Large intestine (tissue), 3 donors: ENCODE data around the gene EMC6. TPM values are rescaled to one million over a fixed set of nuclear protein-coding genes. Genes with fewer than 3 reads are reported as not detected.
A peak's percentile ranks its signal among the peaks of the same experiment; 100 is the strongest.

Experiments used
- DNase-seq, 2 donors: peaks; one replicate each; pipeline versions ENCODE4 v3.0.0 to v3.0.0-alpha.2; 2013
- H3K27ac ChIP-seq: one replicate; pipeline ENCODE4 v1.5.1; 2013; ENCODE audit warnings: low read length
- H3K27me3 ChIP-seq: 2 replicates; pipeline ENCODE4 v1.6.1; 2013; ENCODE audit warnings: low read length; ENCODE audit not compliant: control insufficient read depth, insufficient read depth
- H3K36me3 ChIP-seq: 2 replicates; pipeline ENCODE4 v1.6.1; 2013; ENCODE audit warnings: low read length; ENCODE audit not compliant: control insufficient read depth, insufficient read depth
- H3K4me1 ChIP-seq: one replicate; pipeline ENCODE4 v1.6.1; 2013; ENCODE audit warnings: low read length; ENCODE audit not compliant: control insufficient read depth, insufficient read depth
- H3K4me3 ChIP-seq: one replicate; pipeline ENCODE4 v1.5.1; 2013; ENCODE audit warnings: low read length
- H3K9me3 ChIP-seq: one replicate; pipeline ENCODE4 v1.6.1; 2013; ENCODE audit warnings: mild to moderate bottlenecking, low read depth, low read length, moderate library complexity; ENCODE audit not compliant: control insufficient read depth
- WGBS: methylation state at CpG from one replicate; pipeline ENCODE4 v1.1.5; 2013; ENCODE audit warnings: low lambda C conversion rate; ENCODE audit not compliant: insufficient coverage; 5-methylcytosine and 5-hydroxymethylcytosine counted together
- polyA plus RNA-seq: library from polyadenylated mRNA; unstranded; fragments of 120-200 nt; gene quantifications from one replicate; pipeline ENCODE4 v1.2.1, GENCODE V29; 2013

Gene EMC6
- polyA plus RNA-seq, 1 donor = 39.7 TPM

- no peak for DNase-seq
- H3K4me3 ChIP-seq = no peak overlapping the region
- no peak overlapping the region for H3K27ac ChIP-seq
- H3K36me3 ChIP-seq = peaks cover 49% of the 10 kb centered on the region
- H3K27me3 ChIP-seq = no peaks in the 10 kb centered on the region
- H3K9me3 ChIP-seq = peaks cover 4% of the 10 kb centered on the region
- peaks cover 12% of the 10 kb centered on the region for H3K4me1 ChIP-seq
- no CpG with 5 or more reads among the region's 5 CpGs for WGBS
Observed at GRCh38 chr17:3665834-3666233, 2.8 kb upstream of the EMC6 start.

- peaks cover 12% of the 10 kb centered on the region for H3K4me1 ChIP-seq
- H3K36me3 ChIP-seq = peaks cover 42% of the 10 kb centered on the region
- DNase-seq = no peak
- no peak overlapping the region for H3K27ac ChIP-seq
- WGBS = no CpG with 5 or more reads among the region's 6 CpGs
- H3K9me3 ChIP-seq = peaks cover 4% of the 10 kb centered on the region
- peak overlapping the region; percentile 6 for H3K4me3 ChIP-seq
- H3K27me3 ChIP-seq = no peaks in the 10 kb centered on the region
Observed at GRCh38 chr17:3666516-3666915, 2.1 kb upstream of the EMC6 start.

DNA sequence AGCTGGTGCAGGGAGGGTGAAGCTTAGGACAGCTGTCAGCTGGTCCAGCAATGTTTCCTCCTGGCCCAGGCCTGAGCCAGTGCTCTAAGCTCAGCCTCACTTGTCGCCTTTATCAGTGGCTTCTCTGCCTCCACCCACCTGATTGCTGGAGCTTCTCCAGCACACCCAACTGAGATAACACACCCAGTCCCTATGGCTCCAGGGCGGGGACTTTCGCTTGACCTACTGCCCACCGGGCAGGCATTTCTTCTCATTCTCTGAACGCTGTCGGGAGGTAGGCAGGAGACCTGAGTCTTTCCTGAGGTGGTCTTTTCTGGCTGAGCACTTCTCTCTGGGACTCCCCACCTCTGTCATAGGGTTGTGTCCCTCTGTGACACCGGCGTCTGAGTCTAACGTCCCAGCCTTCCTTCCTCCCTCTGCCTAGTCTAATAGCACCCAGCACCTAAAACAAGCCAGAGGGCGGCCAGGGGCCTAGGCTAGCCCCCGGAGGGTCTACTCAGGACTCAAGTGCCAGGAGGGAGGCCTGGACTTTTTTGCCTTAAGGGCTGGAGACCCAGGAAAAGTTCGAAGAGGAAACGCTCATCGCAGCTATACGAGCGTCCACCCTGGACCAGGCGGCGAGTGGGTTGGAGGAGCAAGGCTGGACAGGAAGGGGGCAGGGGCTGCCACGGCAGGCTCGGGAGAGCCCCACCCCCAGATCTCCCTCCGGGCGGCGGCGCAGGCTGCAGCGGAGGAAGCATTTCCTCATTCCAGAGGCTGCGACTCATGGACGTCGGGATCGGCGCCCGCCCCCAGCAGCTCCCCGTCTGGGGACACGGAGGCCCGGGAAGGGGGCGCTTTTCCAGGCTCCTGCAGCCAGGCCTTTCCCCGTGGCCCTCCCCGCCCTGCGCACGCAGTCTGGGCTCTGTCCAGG, 990 bp upstream of the EMC6 start:
- peaks cover 4% of the 10 kb centered on the region for H3K9me3 ChIP-seq
- peak; percentile 92 to 95 for DNase-seq
- WGBS = no CpG with 5 or more reads among the region's 39 CpGs
- H3K27ac ChIP-seq = peak overlapping the region; percentile 99
- no peaks in the 10 kb centered on the region for H3K27me3 ChIP-seq
- H3K4me1 ChIP-seq = peaks cover 10% of the 10 kb centered on the region
- H3K36me3 ChIP-seq = peaks cover 36% of the 10 kb centered on the region
- H3K4me3 ChIP-seq = peak overlapping the region; percentile 98

DNA sequence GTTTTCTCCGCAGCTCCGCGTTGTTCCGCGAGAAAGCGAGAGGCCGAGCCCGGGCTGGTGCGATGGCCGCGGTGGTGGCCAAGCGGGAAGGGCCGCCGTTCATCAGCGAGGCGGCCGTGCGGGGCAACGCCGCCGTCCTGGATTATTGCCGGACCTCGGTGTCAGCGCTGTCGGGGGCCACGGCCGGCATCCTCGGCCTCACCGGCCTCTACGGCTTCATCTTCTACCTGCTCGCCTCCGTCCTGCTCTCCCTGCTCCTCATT, 404 bp downstream of the EMC6 start:
- no peak for DNase-seq
- H3K4me1 ChIP-seq = peaks cover 10% of the 10 kb centered on the region
- no CpG with 5 or more reads among the region's 32 CpGs for WGBS
- no peaks in the 10 kb centered on the region for H3K27me3 ChIP-seq
- H3K27ac ChIP-seq = peak overlapping the region; percentile 71
- H3K4me3 ChIP-seq = peak overlapping the region; percentile 98
- H3K9me3 ChIP-seq = peaks cover 4% of the 10 kb centered on the region
- peaks cover 23% of the 10 kb centered on the region for H3K36me3 ChIP-seq

DNA sequence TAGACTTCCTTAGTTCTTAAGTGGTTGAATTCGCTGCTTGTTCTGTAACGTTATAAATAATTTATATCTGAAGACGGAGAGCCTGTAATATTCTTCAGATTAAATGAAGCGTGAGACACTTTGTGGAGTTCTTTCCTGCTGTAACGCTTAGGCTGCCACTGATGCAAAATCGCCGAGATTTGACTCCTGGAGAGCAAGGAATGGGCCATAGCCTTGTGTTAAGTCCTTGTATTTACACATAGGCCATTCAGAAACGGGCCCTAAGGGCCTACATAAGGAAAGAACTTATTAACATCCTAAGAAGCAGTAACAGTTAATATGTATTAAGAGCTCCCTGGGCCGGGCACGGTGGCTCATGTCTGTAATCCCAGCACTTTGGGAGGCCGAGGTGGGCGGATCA, 936 bp downstream of the EMC6 start:
- Histone ChIP-seq H3K4me3 (peak overlapping the region; percentile 98), H3K27me3 (no peaks in the 10 kb centered on the region), H3K9me3 (peaks cover 4% of the 10 kb centered on the region), H3K27ac (no peak overlapping the region), H3K36me3 (peaks cover 17% of the 10 kb centered on the region), H3K4me1 (peaks cover 10% of the 10 kb centered on the region)
- no peak for DNase-seq
- no CpG with 5 or more reads among the region's 12 CpGs for WGBS

- no peaks in the 10 kb centered on the region for H3K4me1 ChIP-seq
- WGBS = 100% methylated on average over 1 of the region's 4 CpGs
- H3K27ac ChIP-seq = no peak overlapping the region
- H3K4me3 ChIP-seq = no peak overlapping the region
- no peak for DNase-seq
- H3K9me3 ChIP-seq = peaks cover 4% of the 10 kb centered on the region
- H3K27me3 ChIP-seq = no peaks in the 10 kb centered on the region
- peaks cover 2% of the 10 kb centered on the region for H3K36me3 ChIP-seq
Observed at GRCh38 chr17:3672571-3672970, 4.0 kb downstream of the EMC6 start.

- DNase-seq = no peak
- Histone ChIP-seq H3K4me1 (no peaks in the 10 kb centered on the region), H3K36me3 (peaks cover 2% of the 10 kb centered on the region), H3K4me3 (no peak overlapping the region), H3K27ac (no peak overlapping the region), H3K9me3 (no peaks in the 10 kb centered on the region), H3K27me3 (no peaks in the 10 kb centered on the region)
- WGBS = no CpG with 5 or more reads among the region's 11 CpGs
Observed at GRCh38 chr17:3675886-3676285, 7.3 kb downstream of the EMC6 start.

GRCh38 chr17:3678095-3678820, 9.6 kb downstream of the EMC6 start:
- Histone ChIP-seq H3K4me1 (no peaks in the 10 kb centered on the region), H3K36me3 (no peaks in the 10 kb centered on the region), H3K9me3 (no peaks in the 10 kb centered on the region), H3K27ac (no peak overlapping the region), H3K27me3 (peaks cover 3% of the 10 kb centered on the region), H3K4me3 (no peak overlapping the region)
- WGBS = no CpG with 5 or more reads among the region's 16 CpGs
- no peak for DNase-seq

DNA sequence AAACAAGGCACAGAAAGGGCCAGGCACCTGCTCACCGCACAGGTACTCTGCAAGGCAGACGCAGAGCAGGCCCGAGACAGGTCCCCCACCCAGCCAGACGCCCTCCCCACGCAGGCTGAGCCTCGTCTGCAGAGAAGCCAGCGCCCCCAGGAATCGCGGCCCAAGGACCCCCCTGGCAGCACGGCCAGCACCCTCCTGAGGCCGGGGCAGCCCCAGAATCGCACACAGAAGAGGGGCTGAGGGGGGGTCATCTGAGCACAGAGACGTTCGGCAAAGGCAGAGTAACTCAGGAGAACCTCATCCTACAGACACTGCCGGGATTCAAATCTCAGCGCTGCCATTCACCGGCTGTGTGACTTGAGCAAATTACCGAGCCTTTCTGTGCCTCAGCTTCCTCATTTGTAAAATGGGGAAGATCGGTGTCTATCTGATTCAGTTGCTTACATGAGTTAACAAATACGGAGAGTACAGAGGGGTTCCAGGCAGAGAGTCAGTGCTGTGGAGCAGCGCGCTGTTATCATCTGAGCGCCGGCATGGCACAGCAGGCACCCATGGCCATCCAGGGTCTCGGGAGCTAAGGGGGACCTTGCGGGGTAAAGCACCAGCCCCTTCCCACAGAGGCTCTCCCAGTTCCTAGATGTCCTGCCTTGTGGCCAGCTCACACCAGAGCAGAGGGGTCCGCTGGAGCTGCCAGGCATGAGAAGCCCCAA, 10.4 kb downstream of the EMC6 start:
- no peak overlapping the region for H3K27ac ChIP-seq
- no peaks in the 10 kb centered on the region for H3K36me3 ChIP-seq
- H3K4me3 ChIP-seq = no peak overlapping the region
- H3K27me3 ChIP-seq = peaks cover 6% of the 10 kb centered on the region
- H3K4me1 ChIP-seq = no peaks in the 10 kb centered on the region
- no peaks in the 10 kb centered on the region for H3K9me3 ChIP-seq
- no peak for DNase-seq
- no CpG with 5 or more reads among the region's 27 CpGs for WGBS

GRCh38 chr17:3679531-3680126, 11.0 kb downstream of the EMC6 start:
- WGBS = no CpG with 5 or more reads among the region's 20 CpGs
- Histone ChIP-seq H3K4me1 (no peaks in the 10 kb centered on the region), H3K9me3 (no peaks in the 10 kb centered on the region), H3K36me3 (no peaks in the 10 kb centered on the region), H3K27me3 (peaks cover 12% of the 10 kb centered on the region), H3K4me3 (no peak overlapping the region), H3K27ac (no peak overlapping the region)
- DNase-seq = no peak
